Trophoblast cell (in vitro differentiated cells and primary cell): ENCODE results near the gene EPB41L3.

Source experiments
- DNase-seq, 2 donors: peaks; one replicate each; pipeline ENCODE4 v3.0.0-alpha.2; 2016
- H2AFZ ChIP-seq: 2 replicates; pipeline ENCODE4 v1.6.1; 2013; ENCODE audit warnings: low read length, moderate library complexity, mild to moderate bottlenecking; ENCODE audit not compliant: insufficient read depth, poor library complexity
- H2AK5ac ChIP-seq: 2 replicates; pipeline ENCODE4 v1.6.1; 2013; ENCODE audit warnings: mild to moderate bottlenecking, low read length
- H2BK120ac ChIP-seq: 2 replicates; pipeline ENCODE4 v1.6.1; 2013; ENCODE audit warnings: low read length, mild to moderate bottlenecking, moderate library complexity; ENCODE audit not compliant: insufficient read depth, poor library complexity
- H2BK12ac ChIP-seq: 2 replicates; pipeline ENCODE4 v1.6.1; 2013; ENCODE audit warnings: mild to moderate bottlenecking, low read length, moderate library complexity
- H2BK5ac ChIP-seq: 2 replicates; pipeline ENCODE4 v1.6.1; 2013; ENCODE audit warnings: low read length, low read depth, moderate library complexity, mild to moderate bottlenecking; ENCODE audit not compliant: poor library complexity
- H3K14ac ChIP-seq: 2 replicates; pipeline ENCODE4 v1.6.1; 2013; ENCODE audit warnings: mild to moderate bottlenecking, low read length
- H3K18ac ChIP-seq: 2 replicates; pipeline ENCODE4 v1.6.1; 2013; ENCODE audit warnings: mild to moderate bottlenecking, low read length
- H3K23ac ChIP-seq: 2 replicates; pipeline ENCODE4 v1.6.1; 2013; ENCODE audit warnings: low read length
- H3K27ac ChIP-seq: 2 replicates; pipeline ENCODE4 v1.5.1; 2013; ENCODE audit warnings: low read depth, mild to moderate bottlenecking, inconsistent platforms, low read length, moderate library complexity
- H3K27me3 ChIP-seq: 2 replicates; pipeline ENCODE4 v1.6.1; 2013; ENCODE audit warnings: inconsistent platforms, mild to moderate bottlenecking, low read length, moderate library complexity; ENCODE audit not compliant: insufficient read depth
- H3K36me3 ChIP-seq, 2 experiments: 1 replicate in 1 of 2; 2 replicates in 1 of 2; pipeline ENCODE4 v1.6.1; 2013; ENCODE audit warnings: low read length in 2 of 2, mild to moderate bottlenecking in 2 of 2, moderate library complexity in 1 of 2; ENCODE audit not compliant: insufficient read depth in 2 of 2, control insufficient read depth in 1 of 2
- H3K4ac ChIP-seq: 2 replicates; pipeline ENCODE4 v1.6.1; 2013; ENCODE audit warnings: low read depth, mild to moderate bottlenecking, low read length, moderate library complexity
- H3K4me1 ChIP-seq, 2 experiments: 1 replicate in 1 of 2; 2 replicates in 1 of 2; pipeline ENCODE4 v1.6.1; 2013; ENCODE audit warnings: low read length in 2 of 2, mild to moderate bottlenecking in 2 of 2, moderate library complexity in 1 of 2; ENCODE audit not compliant: insufficient read depth in 2 of 2, control insufficient read depth in 1 of 2
- H3K4me2 ChIP-seq: 2 replicates; pipeline ENCODE4 v1.6.1; 2013; ENCODE audit warnings: inconsistent platforms, mild to moderate bottlenecking, low read length, moderate library complexity
- H3K4me3 ChIP-seq: 2 replicates; pipeline ENCODE4 v1.5.1; 2013; ENCODE audit warnings: mild to moderate bottlenecking, low read depth, low read length, inconsistent platforms
- H3K79me1 ChIP-seq: one replicate; pipeline ENCODE4 v1.6.1; 2013; ENCODE audit warnings: low read length
- H3K79me2 ChIP-seq: 2 replicates; pipeline ENCODE4 v1.6.1; 2013; ENCODE audit warnings: low read length, mild to moderate bottlenecking; ENCODE audit not compliant: control insufficient read depth, insufficient read depth, poor library complexity
- H3K9ac ChIP-seq: 2 replicates; pipeline ENCODE4 v1.6.1; 2013; ENCODE audit warnings: mild to moderate bottlenecking, low read length
- H3K9me3 ChIP-seq: 2 replicates; pipeline ENCODE4 v1.6.1; 2013; ENCODE audit warnings: low read depth, mild to moderate bottlenecking, control low read depth, inconsistent platforms, low read length; ENCODE audit not compliant: insufficient read depth
- H4K12ac ChIP-seq: 2 replicates; pipeline ENCODE4 v1.6.1; 2013; ENCODE audit warnings: low read depth, mild to moderate bottlenecking, low read length, moderate library complexity
- H4K8ac ChIP-seq: 2 replicates; pipeline ENCODE4 v1.6.1; 2013; ENCODE audit warnings: low read depth, mild to moderate bottlenecking, low read length, moderate library complexity
- H4K91ac ChIP-seq: one replicate; pipeline ENCODE4 v1.6.1; 2013; ENCODE audit warnings: low read depth, mild to moderate bottlenecking, low read length, moderate library complexity
- WGBS: extraction: QIAGEN DNeasy Blood & Tissue Kit; methylation state at CpG from one replicate; pipeline ENCODE4 v1.1.7; 2013; ENCODE audit warnings: missing lambda C conversion rate; ENCODE audit not compliant: insufficient read length, insufficient coverage; ENCODE audit errors: extremely low coverage; 5-methylcytosine and 5-hydroxymethylcytosine counted together

EPB41L3 gene

GRCh38 chr18:5434425-5434824 is 109.4 kb downstream of the EPB41L3 start:
- no peak for DNase-seq
- H3K14ac ChIP-seq, result no peak overlapping the region
- no peak overlapping the region for H3K18ac ChIP-seq
- no peak overlapping the region for H4K91ac ChIP-seq
- no peak overlapping the region for H3K4ac ChIP-seq
- H3K4me3 ChIP-seq, result no peak overlapping the region
- no peak overlapping the region for H3K27ac ChIP-seq
- no peak overlapping the region for H2AFZ ChIP-seq
- no peak overlapping the region for H2BK120ac ChIP-seq
- no peaks in the 10 kb centered on the region for H3K79me2 ChIP-seq
- H3K23ac ChIP-seq, result no peak overlapping the region
- no peak overlapping the region for H2BK5ac ChIP-seq
- no peaks in the 10 kb centered on the region for H3K79me1 ChIP-seq
- no peak overlapping the region for H4K12ac ChIP-seq
- no peaks in the 10 kb centered on the region for H3K4me1 ChIP-seq
- H2BK12ac ChIP-seq, result no peak overlapping the region
- no peak overlapping the region for H3K9ac ChIP-seq
- no peak overlapping the region for H4K8ac ChIP-seq
- WGBS, result no CpG with 5 or more reads among the region's 4 CpGs
- H3K27me3 ChIP-seq, result no peaks in the 10 kb centered on the region
- H2AK5ac ChIP-seq, result no peak overlapping the region
- no peak overlapping the region for H3K4me2 ChIP-seq
- H3K9me3 ChIP-seq, result no peaks in the 10 kb centered on the region
- peaks cover 13 to 24% of the 10 kb centered on the region in 2 experiments for H3K36me3 ChIP-seq

- Histone ChIP-seq H2BK12ac (no peak overlapping the region), H2BK120ac (no peak overlapping the region), H3K4me2 (no peak overlapping the region), H4K91ac (no peak overlapping the region), H3K27me3 (no peaks in the 10 kb centered on the region), H3K27ac (no peak overlapping the region), H2AK5ac (no peak overlapping the region), H4K8ac (no peak overlapping the region), H3K9ac (no peak overlapping the region), H3K23ac (no peak overlapping the region), H3K9me3 (no peaks in the 10 kb centered on the region), H2AFZ (no peak overlapping the region), H2BK5ac (no peak overlapping the region), H3K4me1 (no peaks in the 10 kb centered on the region), H3K79me2 (no peaks in the 10 kb centered on the region), H3K4me3 (no peak overlapping the region), H4K12ac (no peak overlapping the region), H3K36me3 (peaks cover 13 to 25% of the 10 kb centered on the region in 2 experiments), H3K4ac (no peak overlapping the region), H3K14ac (no peak overlapping the region), H3K18ac (no peak overlapping the region), H3K79me1 (no peaks in the 10 kb centered on the region)
- no peak for DNase-seq
- WGBS, result no CpG with 5 or more reads among the region's 8 CpGs
Observed at GRCh38 chr18:5431836-5432575, 111.8 kb downstream of the EPB41L3 start.

- Histone ChIP-seq H2BK5ac (no peak overlapping the region), H3K79me1 (no peaks in the 10 kb centered on the region), H3K23ac (no peak overlapping the region), H3K27me3 (no peaks in the 10 kb centered on the region), H3K79me2 (no peaks in the 10 kb centered on the region), H3K27ac (no peak overlapping the region), H4K8ac (no peak overlapping the region), H3K4me3 (no peak overlapping the region), H3K9ac (no peak overlapping the region), H3K18ac (no peak overlapping the region), H3K9me3 (no peaks in the 10 kb centered on the region), H2AFZ (no peak overlapping the region), H2AK5ac (no peak overlapping the region), H3K14ac (no peak overlapping the region), H3K4ac (no peak overlapping the region), H4K12ac (no peak overlapping the region), H3K4me2 (no peak overlapping the region), H4K91ac (no peak overlapping the region), H2BK120ac (no peak overlapping the region), H2BK12ac (no peak overlapping the region), H3K36me3 (peaks cover 12 to 28% of the 10 kb centered on the region in 2 experiments), H3K4me1 (no peaks in the 10 kb centered on the region)
- WGBS, result no CpG with 5 or more reads among the region's 7 CpGs
- DNase-seq, result no peak
Observed at GRCh38 chr18:5430131-5430530, 113.7 kb downstream of the EPB41L3 start.

GRCh38 chr18:5429681-5430080 is 114.1 kb downstream of the EPB41L3 start:
- no CpG with 5 or more reads among the region's 7 CpGs for WGBS
- Histone ChIP-seq H2BK120ac (no peak overlapping the region), H3K4me1 (no peaks in the 10 kb centered on the region), H3K27me3 (no peaks in the 10 kb centered on the region), H3K14ac (no peak overlapping the region), H2AFZ (no peak overlapping the region), H3K36me3 (peaks cover 12 to 27% of the 10 kb centered on the region in 2 experiments), H2BK12ac (no peak overlapping the region), H4K91ac (no peak overlapping the region), H3K9ac (no peak overlapping the region), H2BK5ac (no peak overlapping the region), H3K4ac (no peak overlapping the region), H3K4me3 (no peak overlapping the region), H3K79me2 (no peaks in the 10 kb centered on the region), H3K27ac (no peak overlapping the region), H3K4me2 (no peak overlapping the region), H3K18ac (no peak overlapping the region), H4K12ac (no peak overlapping the region), H3K23ac (no peak overlapping the region), H4K8ac (no peak overlapping the region), H3K79me1 (no peaks in the 10 kb centered on the region), H2AK5ac (no peak overlapping the region), H3K9me3 (no peaks in the 10 kb centered on the region)
- DNase-seq, result no peak
